Type B pancreatic cell (in vitro differentiated cells): ENCODE measurements around the gene CPSF4L. TPM values are rescaled to one million over a fixed set of nuclear protein-coding genes. Genes with fewer than 3 reads are reported as not detected.
A peak's percentile ranks its signal among the peaks of the same experiment; 100 is the strongest.

Source experiments
- DNase-seq: peaks from one replicate; pipeline ENCODE4 v3.0.0; 2021; ENCODE audit warnings: mixed read lengths; ENCODE audit not compliant: unreplicated experiment; ENCODE audit errors: extremely low spot score
- H3K27ac Mint-ChIP-seq: 2 replicates; pipeline ENCODE4 v1.8.0; 2021; ENCODE audit warnings: mild to moderate bottlenecking, mixed read lengths
- H3K27me3 Mint-ChIP-seq: 2 replicates; pipeline ENCODE4 v1.8.0; 2021; ENCODE audit warnings: mixed read lengths
- H3K36me3 Mint-ChIP-seq: 2 replicates; pipeline ENCODE4 v1.8.0; 2021; ENCODE audit warnings: mixed read lengths
- H3K4me1 Mint-ChIP-seq: one replicate; pipeline ENCODE4 v1.8.0; 2021; ENCODE audit warnings: mixed read lengths; ENCODE audit not compliant: unreplicated experiment
- H3K4me3 Mint-ChIP-seq: 2 replicates; pipeline ENCODE4 v1.8.0; 2021; ENCODE audit warnings: mild to moderate bottlenecking, mixed read lengths
- H3K9me3 Mint-ChIP-seq: 2 replicates; pipeline ENCODE4 v1.8.0; 2021; ENCODE audit warnings: mixed read lengths
- total RNA-seq: library from RNA; stranded (reverse); gene quantifications from 2 replicates; pipeline ENCODE4 v1.2.1, GENCODE V29; 2021; ENCODE audit warnings: low replicate concordance
- TF ChIP-seq, protein P1 (sequence below): fragments of 200-600 bp; sonication (generic); conservative IDR thresholded peaks from 2 replicates; pipeline ENCODE4 v1.5.0; 2021; ENCODE audit warnings: antibody characterized with exemption, mild to moderate bottlenecking

Gene CPSF4L
- total RNA-seq, 1 donor from 2014 or later, result not detected

DNA sequence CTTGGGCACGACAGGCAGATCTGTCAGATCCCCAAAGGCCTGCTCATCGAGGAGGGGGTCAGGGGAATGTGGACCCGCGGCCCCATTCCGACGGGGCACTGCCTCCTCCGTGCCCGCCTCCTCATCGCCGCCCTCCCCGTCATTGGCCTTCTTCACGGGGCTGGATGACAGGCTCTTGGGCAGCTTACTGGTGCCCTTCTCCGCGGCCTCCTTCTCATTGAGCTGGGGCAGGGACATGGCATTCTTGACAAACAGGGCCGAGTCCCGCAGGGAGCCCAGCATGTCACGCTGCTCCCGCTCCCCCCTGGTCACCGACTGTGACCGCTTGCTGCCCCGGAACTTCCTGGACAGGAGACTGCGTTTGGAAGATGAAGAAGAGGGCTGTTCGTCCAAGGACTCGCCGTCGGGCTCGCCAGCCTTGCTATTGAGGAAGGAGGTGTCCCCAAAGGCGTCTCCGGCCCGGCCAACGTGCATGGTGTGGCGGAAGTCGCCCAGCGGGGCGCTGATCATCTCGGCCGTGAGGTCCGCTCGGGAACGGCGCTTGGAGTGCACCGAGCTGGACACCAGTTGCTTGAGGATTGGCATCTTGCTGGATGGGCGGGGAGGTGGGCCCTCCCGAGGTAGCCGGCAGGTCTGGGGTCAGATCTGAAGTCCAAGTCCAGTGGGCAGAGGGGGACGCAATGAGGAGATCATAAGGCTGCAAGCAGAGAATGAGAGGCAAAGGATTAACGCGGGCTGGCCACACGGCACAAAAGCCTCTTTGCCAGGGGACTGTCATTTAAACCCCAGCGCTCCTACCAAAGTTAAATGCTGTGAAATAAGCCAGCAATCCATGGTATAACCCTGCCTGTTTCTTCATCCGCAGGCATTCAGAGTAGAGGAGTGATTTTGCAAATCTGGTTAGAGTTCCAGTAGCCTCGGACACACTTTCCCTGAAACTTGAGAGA, 24.5 kb upstream of the CPSF4L start:
- Mint-ChIP-seq H3K27ac (no peak overlapping the region), H3K27me3 (no peaks in the 10 kb centered on the region)

DNA sequence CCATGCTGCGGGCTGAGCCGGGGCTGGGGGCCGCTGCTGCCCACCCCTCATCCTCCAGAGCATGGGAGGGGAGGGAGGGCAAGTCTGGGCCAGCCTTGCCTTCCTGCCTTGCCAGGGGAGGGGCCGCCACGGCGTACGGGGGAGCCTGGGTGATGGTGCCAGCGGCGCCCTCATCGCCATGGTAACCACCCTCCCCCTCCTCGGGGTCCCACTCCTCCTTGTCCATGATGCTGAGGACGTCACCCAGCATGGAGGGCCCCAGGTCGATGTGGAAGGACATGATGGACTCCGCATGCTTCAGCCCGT, 23.9 kb upstream of the CPSF4L start:
- Mint-ChIP-seq H3K27me3 (no peaks in the 10 kb centered on the region), H3K4me1 (peaks cover 52% of the 10 kb centered on the region), H3K9me3 (no peaks in the 10 kb centered on the region), H3K4me3 (no peak overlapping the region), H3K27ac (no peak overlapping the region), H3K36me3 (peaks cover 11% of the 10 kb centered on the region)
- TF ChIP-seq, protein P1, sequence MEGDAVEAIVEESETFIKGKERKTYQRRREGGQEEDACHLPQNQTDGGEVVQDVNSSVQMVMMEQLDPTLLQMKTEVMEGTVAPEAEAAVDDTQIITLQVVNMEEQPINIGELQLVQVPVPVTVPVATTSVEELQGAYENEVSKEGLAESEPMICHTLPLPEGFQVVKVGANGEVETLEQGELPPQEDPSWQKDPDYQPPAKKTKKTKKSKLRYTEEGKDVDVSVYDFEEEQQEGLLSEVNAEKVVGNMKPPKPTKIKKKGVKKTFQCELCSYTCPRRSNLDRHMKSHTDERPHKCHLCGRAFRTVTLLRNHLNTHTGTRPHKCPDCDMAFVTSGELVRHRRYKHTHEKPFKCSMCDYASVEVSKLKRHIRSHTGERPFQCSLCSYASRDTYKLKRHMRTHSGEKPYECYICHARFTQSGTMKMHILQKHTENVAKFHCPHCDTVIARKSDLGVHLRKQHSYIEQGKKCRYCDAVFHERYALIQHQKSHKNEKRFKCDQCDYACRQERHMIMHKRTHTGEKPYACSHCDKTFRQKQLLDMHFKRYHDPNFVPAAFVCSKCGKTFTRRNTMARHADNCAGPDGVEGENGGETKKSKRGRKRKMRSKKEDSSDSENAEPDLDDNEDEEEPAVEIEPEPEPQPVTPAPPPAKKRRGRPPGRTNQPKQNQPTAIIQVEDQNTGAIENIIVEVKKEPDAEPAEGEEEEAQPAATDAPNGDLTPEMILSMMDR, result no peak
- no peak for DNase-seq

More for the DNA sequence above, 24.5 kb upstream of the CPSF4L start:
- H3K9me3 Mint-ChIP-seq, result no peaks in the 10 kb centered on the region
- peaks cover 11% of the 10 kb centered on the region for H3K36me3 Mint-ChIP-seq
- no peak for DNase-seq
- peaks cover 55% of the 10 kb centered on the region for H3K4me1 Mint-ChIP-seq
- TF ChIP-seq, protein P1, result no peak
- no peak overlapping the region for H3K4me3 Mint-ChIP-seq

DNA sequence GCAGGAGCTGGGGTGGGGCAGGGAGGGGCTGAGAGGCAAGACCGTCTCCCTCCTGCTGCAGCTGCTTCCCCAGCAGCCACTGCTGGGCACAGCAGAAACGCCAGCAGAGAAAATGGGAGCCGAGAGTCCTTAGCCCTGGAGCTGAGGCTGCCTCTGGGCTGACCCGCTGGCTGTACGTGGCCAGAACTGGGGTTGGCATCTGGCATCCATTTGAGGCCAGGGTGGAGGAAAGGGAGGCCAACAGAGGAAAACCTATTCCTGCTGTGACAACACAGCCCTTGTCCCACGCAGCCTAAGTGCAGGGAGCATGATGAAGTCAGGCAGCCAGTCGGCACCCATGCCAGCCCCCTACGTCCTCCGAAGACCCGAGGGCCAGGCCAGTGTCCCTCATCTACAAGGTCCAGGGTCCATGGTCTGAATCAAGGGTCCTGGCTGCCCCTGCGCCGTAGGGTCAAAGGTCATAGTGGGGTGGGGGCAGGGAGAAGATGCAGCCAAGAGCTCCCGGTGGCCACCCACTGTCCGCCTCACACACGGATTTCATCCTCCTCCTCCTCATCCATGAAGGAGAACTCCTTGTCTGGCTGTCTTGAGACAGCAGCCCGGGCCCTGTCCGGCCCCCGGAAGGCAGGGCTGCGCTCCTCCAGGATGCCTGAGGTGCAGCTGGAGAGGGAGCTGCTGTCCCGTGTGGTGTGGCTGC, 23.4 kb upstream of the CPSF4L start:
- no peaks in the 10 kb centered on the region for H3K9me3 Mint-ChIP-seq
- DNase-seq, result no peak
- no peak overlapping the region for H3K4me3 Mint-ChIP-seq
- TF ChIP-seq, protein P1, result no peak
- peaks cover 47% of the 10 kb centered on the region for H3K4me1 Mint-ChIP-seq
- H3K27me3 Mint-ChIP-seq, result no peaks in the 10 kb centered on the region
- H3K27ac Mint-ChIP-seq, result no peak overlapping the region
- H3K36me3 Mint-ChIP-seq, result peaks cover 11% of the 10 kb centered on the region

DNA sequence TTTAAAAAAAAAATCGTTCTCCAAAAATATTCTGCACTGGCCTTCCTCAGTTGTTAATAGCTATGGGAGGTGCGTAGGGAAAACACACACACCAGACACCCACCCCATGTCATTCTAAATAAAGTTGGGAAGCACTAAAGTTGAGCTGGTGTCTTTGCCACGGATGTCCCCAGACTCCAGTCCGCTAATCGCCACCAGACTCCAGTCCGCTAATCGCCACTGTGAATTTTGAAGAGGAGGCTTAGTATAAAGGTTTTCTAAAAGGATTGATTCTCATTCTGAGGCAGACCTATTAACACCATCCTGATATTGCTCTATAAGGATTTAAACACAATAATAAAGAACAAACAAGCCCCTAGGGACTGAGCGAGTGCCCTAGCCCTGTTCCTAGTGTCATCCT, 22.7 kb upstream of the CPSF4L start:
- Mint-ChIP-seq H3K27ac (peak overlapping the region; percentile 64), H3K36me3 (peaks cover 11% of the 10 kb centered on the region), H3K9me3 (no peaks in the 10 kb centered on the region), H3K4me3 (peak overlapping the region; percentile 41), H3K4me1 (peaks cover 42% of the 10 kb centered on the region), H3K27me3 (no peaks in the 10 kb centered on the region)
- TF ChIP-seq, protein P1, result no peak
- DNase-seq, result no peak

DNA sequence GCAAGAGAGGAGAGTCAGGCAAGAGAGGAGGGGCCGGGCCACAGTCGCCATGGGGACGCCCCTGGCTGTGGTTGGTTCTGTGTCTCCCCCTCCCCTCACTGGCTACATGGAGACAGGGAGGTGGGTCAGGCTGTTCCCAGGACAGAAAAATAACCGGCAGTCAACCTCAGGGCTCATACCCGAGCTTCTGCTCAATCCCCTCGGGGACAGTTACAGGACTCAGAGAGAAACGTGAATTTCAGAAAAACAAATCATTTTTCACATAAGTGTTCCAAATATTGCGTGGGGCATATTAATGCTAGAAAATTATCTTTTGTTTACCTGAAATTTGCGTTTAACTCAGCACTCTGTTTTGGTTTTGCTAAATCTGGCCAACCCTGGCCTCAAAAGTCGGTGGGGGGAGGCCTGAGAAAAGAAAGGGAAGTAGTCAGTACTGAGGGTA, 22.2 kb upstream of the CPSF4L start:
- Mint-ChIP-seq H3K4me1 (peaks cover 41% of the 10 kb centered on the region), H3K27ac (peak overlapping the region; percentile 70), H3K36me3 (peaks cover 11% of the 10 kb centered on the region), H3K9me3 (no peaks in the 10 kb centered on the region), H3K27me3 (no peaks in the 10 kb centered on the region), H3K4me3 (peak overlapping the region; percentile 65)
- TF ChIP-seq, protein P1, result no peak
- no peak for DNase-seq
